Naive thymus-derived CD4-positive, alpha-beta T cell (primary cell): Measurements from ENCODE around the gene EFNA1. TPM values are rescaled to one million over a fixed set of nuclear protein-coding genes. Genes with fewer than 3 reads are reported as not detected.
"Not testable (repeated sequence)": the region's sequence is repeated elsewhere in the genome, so short reads cannot be mapped to it uniquely, and the experiment has no call there.

Experiments
- ATAC-seq: fragments of 150-1000 bp; cut with Tn5 transposase; 2 replicates; pipeline ENCODE4 v1.10.0; 2021; ENCODE audit warnings: mild to moderate bottlenecking, moderate library complexity
- CTCF ChIA-PET: fragments of 350-600 bp; sonication (Branson Sonifier 250); formaldehyde crosslinking; loops from one replicate; lab custom pipeline; 2021; ENCODE audit warnings: antibody characterized with exemption; lab: Charles Lee
- POLR2A ChIA-PET: fragments of 350-600 bp; sonication (Branson Sonifier 250); formaldehyde crosslinking; loops from one replicate; lab custom pipeline; 2021; ENCODE audit warnings: antibody characterized with exemption, inconsistent platforms; lab: Charles Lee
- DNase-seq, 9 donors: peaks; one replicate each; pipeline versions ENCODE4 v3.0.0 to v3.0.0-alpha.2; 2020 to 2022; ENCODE audit warnings: mixed read lengths in 1 of 9
- H3K27ac ChIP-seq: one replicate; pipeline ENCODE4 v1.7.0; 2013; ENCODE audit warnings: mild to moderate bottlenecking, low read depth, low read length, moderate library complexity
- H3K27me3 ChIP-seq, 2 donors: one replicate each; pipeline ENCODE4 v1.7.0; 2013; ENCODE audit warnings: low read length in 2 of 2, mild to moderate bottlenecking in 2 of 2, moderate library complexity in 2 of 2; ENCODE audit not compliant: control insufficient read depth in 2 of 2, insufficient read depth in 2 of 2
- H3K36me3 ChIP-seq, 3 experiments: 1 replicate in 2 of 3; 2 replicates in 1 of 3; pipeline ENCODE4 v1.7.0; 2013; ENCODE audit warnings: low read length in 3 of 3, mild to moderate bottlenecking in 3 of 3, moderate library complexity in 1 of 3; ENCODE audit not compliant: insufficient read depth in 3 of 3, control insufficient read depth in 2 of 3
- H3K4me1 ChIP-seq, 2 donors: one replicate each; pipeline ENCODE4 v1.7.0; 2013; ENCODE audit warnings: low read length in 2 of 2, mild to moderate bottlenecking in 2 of 2, moderate library complexity in 1 of 2; ENCODE audit not compliant: control insufficient read depth in 2 of 2, insufficient read depth in 2 of 2
- H3K4me3 ChIP-seq: 2 replicates; pipeline ENCODE4 v1.7.0; 2013; ENCODE audit warnings: mild to moderate bottlenecking, low read length
- H3K9me3 ChIP-seq, 3 experiments: 1 replicate in 2 of 3; 2 replicates in 1 of 3; pipeline ENCODE4 v1.7.0; 2013; ENCODE audit warnings: low read length in 3 of 3; ENCODE audit not compliant: control insufficient read depth in 2 of 3
- H3K27ac Mint-ChIP-seq, 9 donors: one replicate each; pipeline ENCODE4 v1.8.0; 2020 to 2022; ENCODE audit warnings: mixed read lengths in 9 of 9, mild to moderate bottlenecking in 8 of 9, moderate library complexity in 5 of 9, inconsistent platforms in 2 of 9
- H3K27me3 Mint-ChIP-seq, 5 donors: one replicate each; pipeline ENCODE4 v1.8.0; 2021 to 2022; ENCODE audit warnings: mixed read lengths in 5 of 5, mild to moderate bottlenecking in 1 of 5
- H3K36me3 Mint-ChIP-seq, 5 donors: one replicate each; pipeline ENCODE4 v1.8.0; 2020 to 2022; ENCODE audit warnings: mixed read lengths in 5 of 5, mild to moderate bottlenecking in 3 of 5, inconsistent platforms in 1 of 5
- H3K4me1 Mint-ChIP-seq, 7 donors: one replicate each; pipeline ENCODE4 v1.8.0; 2020 to 2022; ENCODE audit warnings: mixed read lengths in 7 of 7, mild to moderate bottlenecking in 3 of 7, inconsistent platforms in 1 of 7
- H3K4me3 Mint-ChIP-seq, 10 donors: one replicate each; pipeline ENCODE4 v1.8.0; 2020 to 2022; ENCODE audit warnings: mild to moderate bottlenecking in 10 of 10, mixed read lengths in 10 of 10, moderate library complexity in 6 of 10, inconsistent platforms in 2 of 10
- H3K9me3 Mint-ChIP-seq, 11 donors: one replicate each; pipeline ENCODE4 v1.8.0; 2020 to 2022; ENCODE audit warnings: mixed read lengths in 11 of 11, mild to moderate bottlenecking in 4 of 11, inconsistent platforms in 1 of 11, moderate library complexity in 1 of 11
- intact Hi-C, 2 donors: fragments of 100-400 bp; cut with micrococcal nuclease; formaldehyde crosslinking; loops; one replicate each; pipeline ENCODE4 v1.15.1; 2023
- polyA plus RNA-seq, 2 donors: library from polyadenylated mRNA; unstranded; fragments of 300-500 nt; fragmentation: Illumina TruSeq; gene quantifications; one replicate each; pipeline ENCODE4 v1.2.3, GENCODE V29; 2021
- total RNA-seq, 6 experiments: library from RNA in 5 of 6; stranded (reverse) in 5 of 6; gene quantifications; 1 replicate in 5 of 6; 2 replicates in 1 of 6; pipeline ENCODE4 v1.2.3 and lab custom pipeline; 2021 to 2026

The EFNA1 gene
- total and polyA plus RNA-seq, 7 experiments from 2014 or later: 4.0 to 16.8 (median 7.1) TPM; not detected in 1

DNA sequence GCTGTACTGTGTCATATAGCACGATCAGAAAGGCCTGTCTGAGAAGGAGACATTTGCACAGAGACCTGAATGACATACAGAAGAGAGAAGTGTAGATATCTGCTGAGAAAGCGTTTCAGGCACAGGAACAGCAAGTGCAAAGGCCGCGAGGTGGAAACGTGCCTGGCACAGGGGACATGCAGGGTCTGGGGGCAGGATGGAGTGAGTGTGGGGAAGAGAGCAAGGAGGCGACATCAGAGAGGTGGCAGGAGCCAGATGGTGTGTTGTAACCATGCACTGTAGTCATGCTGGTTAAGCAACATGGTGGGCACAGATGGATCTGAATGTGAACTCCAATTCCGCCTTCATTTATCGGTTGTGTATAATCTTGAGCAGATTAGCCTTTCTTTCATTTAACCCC, 32.5 kb downstream of the EFNA1 start:
- Histone ChIP-seq H3K36me3 (no peaks in the 10 kb centered on the region), H3K4me3 (no peak overlapping the region), H3K27ac (no peak overlapping the region), H3K27me3 (no peaks in the 10 kb centered on the region), H3K9me3 (no peaks in the 10 kb centered on the region), H3K4me1 (no peaks in the 10 kb centered on the region)
- intact Hi-C loops: no loop called here
- Mint-ChIP-seq H3K27ac (no peak overlapping the region), H3K4me3 (no peak overlapping the region), H3K9me3 (no peaks in the 10 kb centered on the region), H3K27me3 (peaks cover 0 to 11% (median 0%) of the 10 kb centered on the region in 5 donors), H3K36me3 (no peaks in the 10 kb centered on the region), H3K4me1 (no peaks in the 10 kb centered on the region)
- ChIA-PET POLR2A (interaction anchor here (1.0 kb wide), 1 partner anchor 24 kb away, joined by 3 read pairs; the partner anchor contains the start of gene SLC50A1), CTCF (interaction anchor here (1.3 to 1.6 kb wide), 2 partner anchors 13 to 69 kb away, joined by 5 read pairs; partner anchors contain the start of gene KRTCAP2)
- DNase-seq (no peak), ATAC-seq (no peak)

DNA sequence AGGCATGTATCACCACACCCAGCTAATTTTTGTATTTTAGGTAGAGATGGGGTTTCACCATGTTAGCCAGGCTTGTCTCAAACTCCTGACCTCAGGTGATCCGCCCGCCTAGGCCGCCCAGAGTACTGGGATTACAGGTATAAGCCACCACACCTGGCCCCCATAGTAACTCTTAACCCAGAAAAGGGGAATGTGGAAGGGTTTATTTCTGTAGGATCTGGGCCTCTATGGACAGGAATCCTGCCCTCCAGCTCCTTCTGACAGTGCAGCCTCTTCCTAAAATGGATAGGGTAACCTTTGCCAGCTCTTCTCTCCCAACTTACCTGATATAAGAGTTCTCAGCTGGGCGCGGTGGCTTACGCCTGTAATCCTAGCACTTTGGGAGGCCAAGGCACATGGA, 35.0 kb downstream of the EFNA1 start:
- CTCF ChIA-PET: interaction anchor here (0.7 to 1.7 kb wide), 2 partner anchors 10 to 74 kb away, joined by 5 to 7 read pairs; partner anchors contain the start of gene KRTCAP2
- DNase-seq, H3K36me3 Mint-ChIP-seq, H3K9me3 Mint-ChIP-seq, H3K27ac ChIP-seq, H3K4me3 Mint-ChIP-seq, H3K4me1 Mint-ChIP-seq, H3K36me3 ChIP-seq, H3K4me1 ChIP-seq, H3K9me3 ChIP-seq, H3K27me3 Mint-ChIP-seq, ATAC-seq, H3K4me3 ChIP-seq, intact Hi-C loops, POLR2A ChIA-PET, H3K27me3 ChIP-seq, H3K27ac Mint-ChIP-seq: not testable (repeated sequence)

DNA sequence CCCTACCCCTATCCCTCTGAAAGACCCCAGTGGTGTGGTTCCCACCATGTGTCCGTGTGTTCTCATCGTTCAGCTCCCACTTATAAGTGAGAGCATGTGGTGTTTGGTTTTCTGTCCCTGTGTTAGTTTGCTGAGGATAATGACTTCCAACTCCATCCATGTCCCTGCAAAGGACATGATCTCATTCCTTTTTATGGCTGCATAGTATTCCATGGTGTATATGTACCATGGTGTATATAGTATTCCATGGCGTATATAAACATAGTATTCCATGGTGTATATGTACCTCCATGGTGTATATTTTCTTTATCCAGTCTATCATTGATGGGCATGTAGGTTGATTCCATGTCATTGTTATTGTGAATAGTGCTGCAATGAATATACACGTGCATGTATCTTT, 36.1 kb downstream of the EFNA1 start:
- POLR2A ChIA-PET, DNase-seq, H3K9me3 Mint-ChIP-seq, H3K36me3 ChIP-seq, H3K4me3 Mint-ChIP-seq, H3K27ac Mint-ChIP-seq, H3K36me3 Mint-ChIP-seq, H3K9me3 ChIP-seq, intact Hi-C loops, H3K27ac ChIP-seq, H3K27me3 ChIP-seq, H3K4me3 ChIP-seq, ATAC-seq, H3K27me3 Mint-ChIP-seq: not testable (repeated sequence)
- CTCF ChIA-PET: interaction anchor here (1.7 to 1.8 kb wide), 2 partner anchors 9 to 72 kb away, joined by 5 to 7 read pairs; partner anchors contain the start of gene KRTCAP2
- peaks cover 5 to 13% of the 10 kb centered on the region in 2 donors for H3K4me1 ChIP-seq
- peaks cover 4 to 14% (median 11%) of the 10 kb centered on the region in 7 donors for H3K4me1 Mint-ChIP-seq

DNA sequence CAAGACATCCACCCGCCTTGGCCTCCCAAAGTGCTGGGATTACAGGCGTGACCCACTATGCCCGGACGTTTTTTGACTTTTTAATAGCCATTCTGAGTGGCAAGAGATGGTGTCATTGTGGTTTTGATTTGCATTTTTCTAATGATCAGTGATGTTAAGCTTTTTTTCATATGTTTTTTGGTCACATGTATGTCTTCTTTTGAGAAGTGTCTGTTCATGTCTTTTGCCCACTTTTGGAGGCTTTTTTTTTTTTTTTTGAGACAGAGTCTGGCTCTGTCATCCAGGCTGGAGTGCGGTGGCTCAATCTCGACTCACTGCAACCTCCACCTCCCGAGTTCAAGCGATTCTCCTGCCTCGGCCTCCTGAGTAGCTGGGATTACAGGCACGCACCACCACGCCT, 36.9 kb downstream of the EFNA1 start:
- H3K4me3 ChIP-seq, H3K4me3 Mint-ChIP-seq, H3K27ac ChIP-seq, H3K27ac Mint-ChIP-seq, intact Hi-C loops, DNase-seq, H3K27me3 Mint-ChIP-seq, H3K27me3 ChIP-seq, ATAC-seq, H3K9me3 Mint-ChIP-seq, H3K9me3 ChIP-seq, H3K36me3 Mint-ChIP-seq: not testable (repeated sequence)
- H3K4me1 ChIP-seq: peaks cover 5 to 13% of the 10 kb centered on the region in 2 donors
- POLR2A ChIA-PET: interaction anchor here (1.8 kb wide), 1 partner anchor 69 kb away, joined by 6 read pairs; no protein-coding TSS in a partner anchor
- H3K36me3 ChIP-seq: peaks cover 0 to 10% (median 0%) of the 10 kb centered on the region in 3 experiments
- peaks cover 10 to 19% (median 14%) of the 10 kb centered on the region in 7 donors for H3K4me1 Mint-ChIP-seq
- CTCF ChIA-PET: interaction anchor here (0.6 to 6.6 kb wide), 3 partner anchors 8 to 73 kb away, joined by 4 to 88 read pairs (median 5); partner anchors contain the start of gene KRTCAP2

DNA sequence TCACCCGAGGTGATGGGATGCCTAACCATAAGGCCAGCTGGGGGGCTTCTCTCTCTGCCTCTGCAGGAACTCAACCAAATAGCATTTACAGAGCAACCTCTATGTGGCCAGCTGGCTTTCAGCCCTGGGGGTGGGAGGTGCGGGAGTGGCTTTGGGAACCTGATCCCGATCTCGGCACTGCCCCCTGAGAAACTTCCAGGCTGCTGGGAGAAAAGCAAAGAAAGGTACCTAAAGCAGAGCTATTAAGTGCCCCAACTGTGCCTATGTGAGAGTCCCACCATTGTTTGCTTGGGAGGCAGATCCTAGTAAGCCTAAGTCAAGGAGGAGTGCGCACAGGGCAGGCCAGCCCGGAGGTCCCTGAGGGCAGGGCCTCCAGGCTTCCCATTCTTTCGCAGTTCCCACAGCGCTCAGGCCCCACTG, 38.4 kb downstream of the EFNA1 start:
- Mint-ChIP-seq H3K27me3 (peaks cover 0 to 4% (median 0%) of the 10 kb centered on the region in 5 donors), H3K9me3 (no peaks in the 10 kb centered on the region), H3K4me3 (no peak overlapping the region), H3K4me1 (peaks cover 11 to 23% (median 15%) of the 10 kb centered on the region in 7 donors), H3K36me3 (peaks cover 3 to 12% (median 11%) of the 10 kb centered on the region in 5 donors), H3K27ac (no peak overlapping the region)
- ChIA-PET POLR2A (interaction anchor here (1.7 to 1.8 kb wide), 2 partner anchors 70 to 74 kb away, joined by 5 to 6 read pairs; no protein-coding TSS in a partner anchor), CTCF (interaction anchor here (6.6 kb wide), 1 partner anchor 75 kb away, joined by 88 read pairs; no protein-coding TSS in a partner anchor)
- Histone ChIP-seq H3K9me3 (no peaks in the 10 kb centered on the region), H3K4me1 (peaks cover 5 to 13% of the 10 kb centered on the region in 2 donors), H3K36me3 (peaks cover 0 to 20% (median 0%) of the 10 kb centered on the region in 3 experiments), H3K27me3 (no peaks in the 10 kb centered on the region), H3K27ac (no peak overlapping the region), H3K4me3 (no peak overlapping the region)
- ATAC-seq (no peak), DNase-seq (no peak)
- intact Hi-C loops: no loop called here

DNA sequence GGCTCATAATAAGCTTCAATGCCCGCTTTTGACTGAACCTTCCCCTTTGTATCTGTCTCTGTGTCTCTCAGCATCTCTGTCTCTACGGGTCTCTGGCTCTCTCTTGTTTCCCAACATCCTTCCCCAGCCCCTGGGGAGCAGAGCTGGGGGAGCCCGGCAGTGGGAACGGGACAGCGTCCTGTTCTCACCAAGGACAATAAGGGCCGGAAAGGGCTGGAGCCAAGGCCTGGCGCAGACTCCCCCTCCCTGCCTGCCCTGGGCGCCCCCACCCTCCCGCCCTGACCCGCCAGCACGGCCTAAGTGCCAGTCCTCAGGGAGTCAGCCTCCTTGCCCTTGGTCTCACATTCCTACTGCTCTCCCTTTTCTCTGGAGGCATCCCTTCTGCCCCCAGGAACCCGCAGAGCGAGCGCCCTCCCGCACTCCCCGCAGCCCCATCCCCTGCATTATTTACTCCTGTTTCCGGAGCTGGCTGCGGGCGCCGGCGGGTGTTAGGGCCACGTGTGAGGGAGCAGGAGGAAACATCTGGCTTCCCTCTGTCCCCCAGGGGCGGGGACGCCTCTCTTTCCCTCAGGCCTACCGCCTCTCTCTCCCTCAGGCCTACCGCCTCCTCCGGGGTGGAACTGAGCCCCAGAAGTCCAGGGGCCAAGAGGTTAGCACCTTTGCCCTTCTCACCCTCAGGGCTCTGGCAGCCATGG, 38.9 kb downstream of the EFNA1 start:
- H3K9me3 Mint-ChIP-seq: no peaks in the 10 kb centered on the region
- intact Hi-C loops: loop anchor here (1.0 kb wide), 3 partner anchors 26 to 75 kb away; partner anchors contain the start of gene DPM3 (in 1 of the 2)
- peaks cover 5 to 13% of the 10 kb centered on the region in 2 donors for H3K4me1 ChIP-seq
- ATAC-seq (no peak), DNase-seq (no peak)
- H3K36me3 Mint-ChIP-seq: peaks cover 3 to 12% (median 11%) of the 10 kb centered on the region in 5 donors
- no peaks in the 10 kb centered on the region for H3K27me3 ChIP-seq
- H3K4me3 Mint-ChIP-seq: peak overlapping the region in 6 of 10 donors; percentile 22 to 76 (median 50)
- H3K4me1 Mint-ChIP-seq: peaks cover 11 to 27% (median 16%) of the 10 kb centered on the region in 7 donors
- POLR2A ChIA-PET: interaction anchor here (1.1 to 1.8 kb wide), 3 partner anchors 36 to 75 kb away, joined by 3 to 6 read pairs (median 5); no protein-coding TSS in a partner anchor
- H3K9me3 ChIP-seq: no peaks in the 10 kb centered on the region
- H3K36me3 ChIP-seq: peaks cover 0 to 20% (median 0%) of the 10 kb centered on the region in 3 experiments
- H3K27me3 Mint-ChIP-seq: peaks cover 0 to 4% (median 0%) of the 10 kb centered on the region in 5 donors
- CTCF ChIA-PET: interaction anchor here (1.6 to 6.6 kb wide), 2 partner anchors 71 to 75 kb away, joined by 11 to 88 read pairs; no protein-coding TSS in a partner anchor
- H3K27ac Mint-ChIP-seq: no peak overlapping the region
- no peak overlapping the region for H3K4me3 ChIP-seq
- H3K27ac ChIP-seq: no peak overlapping the region
